GM23248 (cell line): ENCODE measurements around the gene LEAP2. TPM values are rescaled to one million over a fixed set of nuclear protein-coding genes. Genes with fewer than 3 reads are reported as not detected.
A peak's percentile ranks its signal among the peaks of the same experiment; 100 is the strongest.

Source experiments
- DNase-seq: peaks from one replicate; pipeline ENCODE4 v3.0.0-alpha.2; 2015
- H2AFZ ChIP-seq: fragments of 200-600 bp; sonication (generic); 2 replicates; pipeline ENCODE4 v1.6.1; 2016; ENCODE audit warnings: antibody characterized with exemption
- H3F3A ChIP-seq: fragments of 200-600 bp; sonication (generic); 2 replicates; pipeline ENCODE4 v1.6.1; 2016; ENCODE audit warnings: mild to moderate bottlenecking, antibody characterized with exemption, mixed run types; ENCODE audit not compliant: insufficient read depth
- H3K27ac ChIP-seq: fragments of 200-600 bp; sonication (generic); 2 replicates; pipeline ENCODE4 v1.5.1; 2016; ENCODE audit warnings: mild to moderate bottlenecking
- H3K27me3 ChIP-seq: fragments of 200-600 bp; sonication (generic); replicated peaks from 2 replicates; pipeline ENCODE4 v1.6.1; 2016; ENCODE audit warnings: mild to moderate bottlenecking; ENCODE audit not compliant: insufficient read depth
- H3K36me3 ChIP-seq: fragments of 200-600 bp; sonication (generic); 2 replicates; pipeline ENCODE4 v1.6.1; 2016; ENCODE audit warnings: low read depth, mild to moderate bottlenecking
- H3K4me1 ChIP-seq: fragments of 200-600 bp; sonication (generic); 2 replicates; pipeline ENCODE4 v1.6.1; 2016; ENCODE audit warnings: mild to moderate bottlenecking; ENCODE audit not compliant: insufficient read depth
- H3K4me2 ChIP-seq: fragments of 200-600 bp; sonication (generic); one replicate; pipeline ENCODE4 v1.6.1; 2016; ENCODE audit warnings: mild to moderate bottlenecking; ENCODE audit not compliant: unreplicated experiment
- H3K4me3 ChIP-seq: fragments of 200-600 bp; sonication (generic); 2 replicates; pipeline ENCODE4 v1.5.1; 2016; ENCODE audit warnings: mild to moderate bottlenecking
- H3K79me2 ChIP-seq: fragments of 200-600 bp; sonication (generic); 2 replicates; pipeline ENCODE4 v1.6.1; 2016; ENCODE audit warnings: mild to moderate bottlenecking; ENCODE audit not compliant: insufficient read depth
- H3K9ac ChIP-seq: fragments of 200-600 bp; sonication (generic); 2 replicates; pipeline ENCODE4 v1.6.1; 2016; ENCODE audit warnings: mild to moderate bottlenecking
- H3K9me2 ChIP-seq: fragments of 200-600 bp; sonication (generic); 2 replicates; pipeline ENCODE4 v1.6.1; 2016; ENCODE audit warnings: mixed run types, mild to moderate bottlenecking, moderate library complexity; ENCODE audit not compliant: insufficient read depth
- H3K9me3 ChIP-seq: fragments of 200-600 bp; sonication (generic); one replicate; pipeline ENCODE4 v1.6.1; 2017; ENCODE audit warnings: low read depth
- H4K20me1 ChIP-seq: fragments of 200-600 bp; sonication (generic); 2 replicates; pipeline ENCODE4 v1.6.0; 2016; ENCODE audit not compliant: insufficient read depth
- EZH2 ChIP-seq: fragments of 200-600 bp; sonication (generic); IDR thresholded peaks from 2 replicates; pipeline ENCODE4 v1.6.1; 2018; ENCODE audit warnings: antibody characterized with exemption, mild to moderate bottlenecking; ENCODE audit not compliant: insufficient read depth, poor library complexity, severe bottlenecking
- EZH2phosphoT487 ChIP-seq: fragments of 200-600 bp; sonication (generic); IDR thresholded peaks from 2 replicates; pipeline ENCODE4 v1.6.1; 2018; ENCODE audit warnings: antibody characterized with exemption, moderate library complexity, mild to moderate bottlenecking, low read depth; ENCODE audit not compliant: insufficient read depth
- WGBS, 2 experiments: methylation state at CpG; one replicate each; pipeline ENCODE4 v1.1.6; 2015 to 2017; ENCODE audit warnings: low lambda C conversion rate in 2 of 2, low coverage in 1 of 2; ENCODE audit errors: missing lambda C conversion rate in 2 of 2; 5-methylcytosine and 5-hydroxymethylcytosine counted together
- in situ Hi-C: fragments of 300-500 bp; cut with MboI; formaldehyde crosslinking; loops from 2 replicates; pipeline ENCODE4 v1.15.0; 2020
- polyA plus RNA-seq: library from polyadenylated mRNA; unstranded; fragments of >200 nt; fragmentation: Nextera tagmentation; extraction: Ambion mirVana; gene quantifications from 2 replicates; pipeline ENCODE4 v1.2.1, GENCODE V29; 2016
- total RNA-seq: library from RNA; depleted of rRNA; stranded (reverse); fragments of >200 nt; shearing (Covaris generic); gene quantifications from 2 replicates; pipeline ENCODE4 v1.2.3, GENCODE V29; 2014

The LEAP2 gene
- total and polyA plus RNA-seq, 2 experiments from 2014 or later = 0.33 TPM; not detected in 1

GRCh38 chr5:132826424-132827082 is 46.9 kb upstream of the LEAP2 start:
- H3K79me2 ChIP-seq = peaks cover 11% of the 10 kb centered on the region; the same call in 1 of the 2 replicates
- no peaks in the 10 kb centered on the region for H3K9me2 ChIP-seq
- no peaks in the 10 kb centered on the region for H4K20me1 ChIP-seq
- no peaks in the 10 kb centered on the region for H3K27me3 ChIP-seq
- in situ Hi-C loops = no loop called here
- H3K9me3 ChIP-seq = no peaks in the 10 kb centered on the region
- TF ChIP-seq EZH2phosphoT487 (no peak), EZH2 (no peak)
- H3K27ac ChIP-seq = no peak overlapping the region
- no peak overlapping the region for H2AFZ ChIP-seq
- WGBS, 2 experiments = 84 to 91% methylated on average over 6 of the region's 6 CpGs
- H3K4me3 ChIP-seq = no peak overlapping the region
- DNase-seq = no peak
- no peaks in the 10 kb centered on the region for H3K36me3 ChIP-seq
- H3K9ac ChIP-seq = no peak overlapping the region
- no peak overlapping the region for H3K4me2 ChIP-seq
- H3K4me1 ChIP-seq = peaks cover 4% of the 10 kb centered on the region; the same call in 1 of the 2 replicates
- peaks cover 4% of the 10 kb centered on the region for H3F3A ChIP-seq

- Histone ChIP-seq H3K27me3 (no peaks in the 10 kb centered on the region), H3K27ac (no peak overlapping the region), H3K79me2 (peaks cover 11% of the 10 kb centered on the region; the same call in 1 of the 2 replicates), H3K9me2 (no peaks in the 10 kb centered on the region), H3K4me2 (no peak overlapping the region), H3F3A (no peaks in the 10 kb centered on the region), H3K9ac (no peak overlapping the region), H4K20me1 (no peaks in the 10 kb centered on the region), H3K4me3 (no peak overlapping the region), H3K4me1 (peaks cover 4% of the 10 kb centered on the region; the same call in 1 of the 2 replicates), H3K9me3 (no peaks in the 10 kb centered on the region), H2AFZ (no peak overlapping the region), H3K36me3 (no peaks in the 10 kb centered on the region)
- TF ChIP-seq EZH2phosphoT487 (no peak), EZH2 (no peak)
- DNase-seq = no peak
- in situ Hi-C loops = no loop called here
- 64 to 77% methylated on average over 4 of the region's 4 CpGs for WGBS, 2 experiments
Observed at GRCh38 chr5:132827943-132828673, 45.4 kb upstream of the LEAP2 start.

GRCh38 chr5:132828846-132829494 is 44.5 kb upstream of the LEAP2 start:
- H3K27ac ChIP-seq = no peak overlapping the region
- 0 out of 2 replicates have a peak overlapping the region, but pooled peaks have one; percentile 76 for H3K4me3 ChIP-seq

GRCh38 chr5:132829742-132830435 is 43.6 kb upstream of the LEAP2 start:
- in situ Hi-C loops = no loop called here
- peak; percentile 90 for DNase-seq

More at GRCh38 chr5:132828846-132829494, 44.5 kb upstream of the LEAP2 start:
- H3K36me3 ChIP-seq = no peaks in the 10 kb centered on the region
- WGBS, 2 experiments = 82 to 85% methylated on average over 4 of the region's 4 CpGs
- H3K4me2 ChIP-seq = peak overlapping the region; percentile 86
- TF ChIP-seq EZH2phosphoT487 (no peak), EZH2 (no peak)
- no peaks in the 10 kb centered on the region for H3K27me3 ChIP-seq
- H3F3A ChIP-seq = no peaks in the 10 kb centered on the region
- H3K9ac ChIP-seq = 0 out of 2 replicates have a peak overlapping the region, but pooled peaks have one; percentile 82
- DNase-seq = no peak
- no peaks in the 10 kb centered on the region for H4K20me1 ChIP-seq
- H3K9me2 ChIP-seq = no peaks in the 10 kb centered on the region
- peaks cover 4% of the 10 kb centered on the region; the same call in 1 of the 2 replicates for H3K4me1 ChIP-seq
- no peaks in the 10 kb centered on the region for H3K9me3 ChIP-seq
- H2AFZ ChIP-seq = no peak overlapping the region
- in situ Hi-C loops = no loop called here
- H3K79me2 ChIP-seq = peaks cover 11% of the 10 kb centered on the region; the same call in 1 of the 2 replicates

More at GRCh38 chr5:132829742-132830435, 43.6 kb upstream of the LEAP2 start:
- no peaks in the 10 kb centered on the region for H3F3A ChIP-seq
- peak overlapping the region; percentile 11; the same call in 1 of the 2 replicates for H3K27ac ChIP-seq
- no peaks in the 10 kb centered on the region for H3K36me3 ChIP-seq
- H4K20me1 ChIP-seq = no peaks in the 10 kb centered on the region
- 3 to 4% methylated on average over 57 to 63 of the region's 75 CpGs for WGBS, 2 experiments
- no peaks in the 10 kb centered on the region for H3K27me3 ChIP-seq
- TF ChIP-seq EZH2 = no peak
- no peak for TF ChIP-seq EZH2phosphoT487
- no peaks in the 10 kb centered on the region for H3K9me3 ChIP-seq
- H3K9me2 ChIP-seq = no peaks in the 10 kb centered on the region
- H3K4me1 ChIP-seq = peaks cover 4% of the 10 kb centered on the region; the same call in 1 of the 2 replicates
- H3K9ac ChIP-seq = peak overlapping the region; percentile 82
- peak overlapping the region; percentile 87 for H2AFZ ChIP-seq
- H3K4me3 ChIP-seq = peak overlapping the region; percentile 76
- peak overlapping the region; percentile 86 for H3K4me2 ChIP-seq
- peaks cover 11% of the 10 kb centered on the region; the same call in 1 of the 2 replicates for H3K79me2 ChIP-seq
